Brain microvascular endothelial cell (primary cell): Measurements from ENCODE around the gene RXFP4.
"Not testable (repeated sequence)": the region's sequence is repeated elsewhere in the genome, so short reads cannot be mapped to it uniquely, and the experiment has no call there.

ENCODE experiments used
- DNase-seq: peaks from one replicate; pipeline ENCODE4 v3.0.0-alpha.2; 2020
- H3K27ac ChIP-seq: fragments of 250-450 bp; sonication (Bioruptor Pico); 2 replicates; pipeline ENCODE4 v1.5.1; 2020; ENCODE audit warnings: mild to moderate bottlenecking, moderate library complexity
- H3K27me3 ChIP-seq: fragments of 250-450 bp; sonication (Bioruptor Pico); replicated peaks from 2 replicates; pipeline ENCODE4 v1.5.1; 2020; ENCODE audit warnings: mild to moderate bottlenecking
- H3K36me3 ChIP-seq: fragments of 250-450 bp; sonication (Bioruptor Pico); replicated peaks from 2 replicates; pipeline ENCODE4 v1.5.1; 2020; ENCODE audit warnings: mild to moderate bottlenecking
- H3K4me3 ChIP-seq: 2 replicates; pipeline ENCODE4 v1.5.1; 2011; ENCODE audit warnings: low read depth, mild to moderate bottlenecking, control low read depth, low read length, moderate library complexity
- in situ Hi-C: cut with HindIII; loops from 2 replicates; pipeline ENCODE4 v1.10.0; 2017; ENCODE audit warnings: low sequenced_read_pairs, low pct_ligation_motif_present
- TF ChIP-seq, protein P1 (sequence below): IDR thresholded peaks from 2 replicates; pipeline ENCODE4 v1.5.1; 2011; ENCODE audit warnings: low read depth, mild to moderate bottlenecking, moderate library complexity, low read length, control low read depth, inconsistent platforms; ENCODE audit errors: missing control alignments

RXFP4 gene

DNA sequence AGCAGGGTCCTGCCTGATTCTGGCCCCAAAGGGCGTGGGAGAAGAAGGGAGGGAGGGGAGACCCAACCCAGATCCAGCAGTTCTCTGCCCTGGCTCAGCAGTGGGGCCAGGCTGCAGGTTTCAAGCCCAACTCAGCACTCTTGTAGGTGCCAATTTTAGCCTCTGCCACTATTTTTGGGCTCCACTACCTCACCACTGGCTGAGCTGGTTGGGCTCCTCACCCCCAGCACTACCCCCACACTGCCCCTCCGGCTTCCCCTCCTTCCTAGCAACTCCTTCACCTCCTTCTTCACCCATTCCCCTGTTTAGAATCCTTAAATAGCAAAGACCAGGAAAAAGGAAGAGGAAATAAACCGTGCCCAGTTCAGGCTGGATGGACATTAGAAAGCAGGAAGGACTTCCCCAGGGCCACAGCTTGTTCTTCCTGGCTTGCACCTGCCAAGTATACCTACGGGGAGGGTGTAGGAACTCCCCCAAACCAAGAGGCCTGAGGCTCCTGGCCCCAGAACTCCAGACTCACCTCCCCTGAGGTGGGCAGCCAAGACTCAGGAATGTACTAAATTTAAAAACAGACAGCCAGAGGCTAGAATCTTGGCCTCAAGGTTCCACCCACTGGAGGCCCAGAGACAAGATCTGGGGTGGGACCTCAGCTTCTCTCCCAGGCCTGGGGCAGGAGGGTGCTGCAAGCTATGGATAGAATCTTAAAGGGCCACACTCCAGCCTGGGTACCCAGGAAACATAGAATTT is 38.3 kb downstream of the RXFP4 start:
- Histone ChIP-seq H3K27me3 (no peaks in the 10 kb centered on the region), H3K4me3 (peak overlapping the region; percentile 90), H3K27ac (peak overlapping the region; percentile 67), H3K36me3 (no peaks in the 10 kb centered on the region)
- TF ChIP-seq, protein P1, sequence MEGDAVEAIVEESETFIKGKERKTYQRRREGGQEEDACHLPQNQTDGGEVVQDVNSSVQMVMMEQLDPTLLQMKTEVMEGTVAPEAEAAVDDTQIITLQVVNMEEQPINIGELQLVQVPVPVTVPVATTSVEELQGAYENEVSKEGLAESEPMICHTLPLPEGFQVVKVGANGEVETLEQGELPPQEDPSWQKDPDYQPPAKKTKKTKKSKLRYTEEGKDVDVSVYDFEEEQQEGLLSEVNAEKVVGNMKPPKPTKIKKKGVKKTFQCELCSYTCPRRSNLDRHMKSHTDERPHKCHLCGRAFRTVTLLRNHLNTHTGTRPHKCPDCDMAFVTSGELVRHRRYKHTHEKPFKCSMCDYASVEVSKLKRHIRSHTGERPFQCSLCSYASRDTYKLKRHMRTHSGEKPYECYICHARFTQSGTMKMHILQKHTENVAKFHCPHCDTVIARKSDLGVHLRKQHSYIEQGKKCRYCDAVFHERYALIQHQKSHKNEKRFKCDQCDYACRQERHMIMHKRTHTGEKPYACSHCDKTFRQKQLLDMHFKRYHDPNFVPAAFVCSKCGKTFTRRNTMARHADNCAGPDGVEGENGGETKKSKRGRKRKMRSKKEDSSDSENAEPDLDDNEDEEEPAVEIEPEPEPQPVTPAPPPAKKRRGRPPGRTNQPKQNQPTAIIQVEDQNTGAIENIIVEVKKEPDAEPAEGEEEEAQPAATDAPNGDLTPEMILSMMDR: no peak
- DNase-seq: no peak
- in situ Hi-C loops: no loop called here

DNA sequence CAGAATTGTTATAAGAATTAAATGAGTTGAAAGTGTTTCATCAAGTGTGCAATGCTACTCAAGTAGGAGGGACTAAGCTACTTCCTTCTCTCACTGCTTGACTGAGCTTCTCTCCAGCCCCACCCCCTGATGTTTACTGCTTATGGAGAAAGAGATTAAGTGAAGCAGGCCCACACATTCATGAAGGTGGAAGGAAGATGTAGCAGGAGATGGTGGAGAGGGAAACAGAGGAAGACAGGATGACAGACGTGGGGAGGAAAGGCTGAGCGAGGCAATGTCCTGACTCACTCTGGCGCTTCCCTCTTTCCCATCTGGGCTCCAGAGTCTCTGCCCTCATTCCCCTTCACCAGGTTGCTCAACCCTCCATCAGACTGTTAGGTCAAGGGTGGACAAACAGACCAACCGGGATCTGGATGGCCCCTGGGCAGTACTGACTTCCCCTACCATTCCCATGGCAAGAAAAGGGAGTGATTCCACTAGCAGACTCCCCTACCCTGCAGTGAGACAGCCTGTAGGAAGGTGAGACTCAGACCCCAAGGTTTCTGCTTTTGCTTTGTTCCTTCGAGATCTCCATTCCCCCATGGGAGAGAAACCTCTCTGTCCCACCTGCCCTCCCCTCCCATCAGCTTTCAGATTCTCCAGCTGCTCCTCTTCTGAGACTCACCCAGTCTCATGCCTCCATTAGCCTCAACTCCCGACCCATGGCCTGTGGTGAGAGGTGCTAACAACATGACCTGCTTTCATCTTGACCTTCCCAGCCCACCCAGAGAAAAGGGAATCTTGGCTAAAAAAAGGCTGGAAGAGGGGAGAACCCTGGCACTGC is 40.0 kb downstream of the RXFP4 start:
- H3K4me3 ChIP-seq: peak overlapping the region; percentile 47
- peak; percentile 28 for DNase-seq

DNA sequence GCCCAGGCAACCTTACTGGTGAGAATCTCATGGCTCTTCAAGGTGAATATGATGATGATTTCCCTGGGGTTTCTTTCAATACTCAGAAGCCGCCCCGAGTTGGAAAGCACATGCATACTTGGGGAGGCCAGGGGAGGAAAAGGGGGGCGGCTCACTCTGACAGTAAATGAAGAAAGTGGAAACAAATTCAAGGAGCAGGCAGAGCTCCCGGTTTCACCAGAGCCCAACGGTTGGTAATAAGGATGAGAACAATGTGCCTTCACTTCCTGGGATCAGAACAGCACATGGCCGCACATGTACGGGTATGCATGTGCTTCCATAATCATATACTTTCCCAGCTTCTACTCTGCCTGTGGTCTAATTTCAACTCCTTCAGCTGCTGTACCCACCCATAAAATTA is 40.7 kb downstream of the RXFP4 start:
- no peaks in the 10 kb centered on the region for H3K27me3 ChIP-seq
- DNase-seq: no peak
- H3K27ac ChIP-seq: peak overlapping the region; percentile 69
- in situ Hi-C loops: no loop called here
- no peaks in the 10 kb centered on the region for H3K36me3 ChIP-seq
- TF ChIP-seq, protein P1: no peak
- peak overlapping the region; percentile 47 for H3K4me3 ChIP-seq

More for the DNA sequence above, 40.0 kb downstream of the RXFP4 start:
- in situ Hi-C loops: no loop called here
- Histone ChIP-seq H3K27me3 (no peaks in the 10 kb centered on the region), H3K27ac (peak overlapping the region; percentile 45), H3K36me3 (no peaks in the 10 kb centered on the region)
- TF ChIP-seq, protein P1: no peak

DNA sequence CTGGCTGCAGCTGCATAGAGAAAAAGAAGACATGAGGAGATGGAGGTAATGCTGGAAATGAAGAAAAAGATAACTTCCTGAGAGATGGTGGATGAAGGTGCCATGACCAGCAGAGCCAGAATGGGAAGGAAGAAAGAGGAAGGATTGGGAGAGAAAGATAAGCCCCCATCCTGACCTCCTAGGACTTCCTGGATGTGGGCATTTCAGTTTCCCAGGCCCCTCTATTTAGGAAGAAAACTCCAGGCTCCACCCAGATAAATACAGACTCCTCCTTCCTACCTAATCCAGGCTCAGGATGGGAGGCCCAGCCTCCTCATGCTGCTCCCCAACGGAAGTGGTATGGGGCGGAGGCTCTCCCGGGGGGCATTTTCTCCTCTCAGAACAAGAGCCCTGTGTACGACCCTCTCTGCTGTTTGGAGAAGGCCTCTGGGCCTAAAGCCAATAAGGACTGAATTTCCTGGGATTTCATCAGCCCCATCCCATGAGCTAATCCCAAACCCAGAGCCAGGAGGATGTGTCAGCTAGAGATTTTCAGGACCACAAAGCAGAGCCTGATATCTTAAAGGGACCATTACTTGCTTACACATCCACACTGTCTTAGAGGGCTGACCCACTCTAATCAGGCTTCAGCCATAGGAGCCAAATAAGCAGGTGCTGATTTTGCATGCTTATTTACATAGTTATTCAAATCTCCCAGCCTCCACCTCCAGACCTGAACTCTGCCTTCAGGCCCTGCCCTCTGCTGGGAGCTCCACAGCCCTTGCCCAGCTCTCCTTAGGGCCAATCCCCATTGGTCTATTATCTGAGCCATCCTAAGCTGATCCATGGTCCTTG is 42.0 kb downstream of the RXFP4 start:
- peak; percentile 88 for DNase-seq
- Histone ChIP-seq H3K4me3 (peak overlapping the region; percentile 47), H3K36me3 (no peaks in the 10 kb centered on the region), H3K27me3 (no peaks in the 10 kb centered on the region), H3K27ac (peak overlapping the region; percentile 69)
- TF ChIP-seq, protein P1: peak; percentile 31
- in situ Hi-C loops: no loop called here

DNA sequence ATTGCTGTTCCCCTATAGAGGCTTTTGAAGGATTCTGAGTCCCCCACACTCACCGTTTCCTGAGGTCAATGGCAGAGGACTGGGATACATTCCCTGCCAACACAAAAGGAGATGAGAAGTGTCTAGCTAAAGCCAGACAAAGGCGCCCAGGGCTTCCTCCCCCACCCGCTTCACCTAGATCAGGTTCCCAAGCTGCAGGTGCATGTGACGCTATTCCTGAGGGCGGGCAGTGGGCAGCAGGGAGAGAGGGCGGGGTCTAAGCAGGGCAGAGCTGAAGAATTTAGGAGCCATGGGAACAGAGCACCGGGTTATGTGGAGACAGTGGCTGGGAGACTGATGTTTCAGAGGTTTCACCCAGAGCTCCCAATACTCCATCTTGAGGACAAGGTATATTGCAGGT is 42.9 kb downstream of the RXFP4 start:
- Histone ChIP-seq H3K27me3 (no peaks in the 10 kb centered on the region), H3K36me3 (no peaks in the 10 kb centered on the region), H3K27ac (peak overlapping the region; percentile 69), H3K4me3 (no peak overlapping the region)
- in situ Hi-C loops: no loop called here
- no peak for DNase-seq
- TF ChIP-seq, protein P1: no peak

DNA sequence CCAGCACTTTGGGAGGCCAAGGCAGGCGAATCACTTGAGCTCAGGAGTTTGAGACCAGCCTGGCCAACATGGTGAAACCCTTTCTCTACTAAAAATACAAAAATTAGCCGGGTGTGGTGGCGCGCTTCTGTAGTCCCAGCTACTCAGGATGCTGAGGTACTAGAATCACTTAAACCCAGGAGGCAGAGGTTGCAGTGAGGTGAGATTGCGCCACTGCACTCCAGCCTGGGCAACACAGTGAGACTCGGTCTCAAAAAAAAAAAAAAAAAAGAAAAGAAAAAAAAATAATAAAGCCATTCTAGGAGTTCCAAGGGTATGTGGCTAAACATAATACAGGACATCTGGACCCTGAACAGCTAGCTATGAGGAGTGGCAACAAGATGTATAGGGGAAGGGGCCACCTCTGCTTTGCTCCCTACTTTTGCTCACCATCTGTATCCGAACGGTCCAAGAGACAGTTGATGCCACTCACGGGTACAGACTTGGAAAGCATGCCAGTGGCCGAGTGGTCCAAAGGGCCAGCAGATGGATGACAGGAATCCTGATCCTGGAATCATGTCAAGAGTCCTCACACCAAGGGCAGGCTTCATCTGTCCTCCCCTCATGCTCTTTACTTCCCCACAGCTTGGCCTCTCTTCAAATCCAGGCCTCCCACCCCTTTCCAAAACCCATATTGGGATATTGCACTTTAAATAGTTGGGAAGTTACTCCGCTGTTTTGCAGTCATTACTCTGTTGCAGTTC is 43.6 kb downstream of the RXFP4 start:
- H3K36me3 ChIP-seq, H3K27me3 ChIP-seq, in situ Hi-C loops, H3K4me3 ChIP-seq, H3K27ac ChIP-seq, DNase-seq: not testable (repeated sequence)
